ENCODE data around the gene WBP2. TPM values are rescaled to one million over a fixed set of nuclear protein-coding genes. Genes with fewer than 3 reads are reported as not detected.

The WBP2 gene
- total RNA-seq, 2 experiments from 2014 or later: 71.3 to 79.1 TPM

DNA sequence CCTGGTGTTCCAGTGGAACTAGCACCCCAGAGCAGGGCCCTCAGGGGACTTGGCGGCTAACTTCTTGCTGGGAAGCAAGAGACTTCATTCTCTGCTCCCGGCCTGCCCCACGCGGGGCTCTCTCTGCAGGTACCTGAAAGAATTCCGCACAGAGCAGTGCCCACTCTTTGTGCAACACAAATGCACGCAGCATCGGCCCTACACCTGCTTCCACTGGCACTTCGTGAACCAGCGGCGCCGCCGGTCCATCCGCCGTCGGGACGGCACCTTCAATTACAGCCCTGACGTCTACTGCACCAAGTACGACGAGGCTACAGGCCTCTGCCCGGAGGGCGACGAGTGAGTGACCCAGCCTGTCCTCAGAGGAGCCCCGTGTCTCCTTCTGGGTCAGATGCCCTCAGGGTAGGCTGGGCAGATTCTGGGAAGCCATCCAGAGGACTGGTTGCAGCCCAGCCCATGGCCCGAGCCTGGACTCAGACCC is 45.5 kb downstream of the WBP2 start:
- Mint-ChIP-seq H3K4me3 (no peak overlapping the region), H3K9me3 (ENCODE audit: low read depth) (no peaks in the 10 kb centered on the region), H3K36me3 (peaks cover 1% of the 10 kb centered on the region), H3K27me3 (no peaks in the 10 kb centered on the region), H3K27ac (no peak overlapping the region), H3K4me1 (no peaks in the 10 kb centered on the region)
- no peak for ATAC-seq
- no peak for DNase-seq
- CTCF ChIA-PET: no interaction called here

DNA sequence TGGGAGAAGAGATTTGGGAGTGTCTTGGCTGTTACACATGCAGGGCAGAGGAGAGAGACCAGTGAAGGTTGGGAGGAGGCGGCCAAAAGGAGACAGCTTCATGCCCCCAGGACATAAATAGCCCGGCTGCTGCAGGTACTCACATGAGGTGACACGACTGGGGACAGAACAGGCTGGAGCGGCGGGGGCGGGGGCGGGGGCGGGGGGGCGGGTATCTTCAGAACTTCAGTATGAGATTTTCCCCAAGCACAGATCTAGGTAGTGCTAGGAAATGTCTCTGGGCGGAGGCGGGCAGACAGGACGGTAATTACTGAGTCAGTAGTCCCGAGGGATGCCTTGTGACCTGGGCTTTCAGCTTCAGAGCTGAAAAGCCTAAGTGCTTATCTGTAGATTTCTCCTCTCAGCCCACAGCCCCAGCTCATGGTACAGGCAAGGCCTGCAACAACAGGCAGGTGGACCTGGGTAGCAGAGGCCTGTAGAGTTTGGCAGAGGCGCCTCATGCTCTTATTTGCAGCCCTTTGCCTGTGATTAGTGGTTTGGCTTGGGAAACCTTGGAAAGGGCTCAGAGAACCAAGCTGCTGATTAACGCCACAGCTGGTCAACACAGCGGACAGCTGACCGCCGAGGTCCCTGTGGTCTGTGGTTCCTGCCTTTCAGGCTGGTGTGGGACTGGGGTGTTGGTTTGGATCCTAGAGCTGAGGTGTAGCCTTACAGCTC is 46.1 kb downstream of the WBP2 start:
- ATAC-seq (no peak), DNase-seq (no peak)
- no peak overlapping the region for H3K4me3 Mint-ChIP-seq
- H3K27ac Mint-ChIP-seq: no peak overlapping the region
- peaks cover 1% of the 10 kb centered on the region for H3K4me1 Mint-ChIP-seq
- H3K27me3 Mint-ChIP-seq: no peaks in the 10 kb centered on the region
- no peaks in the 10 kb centered on the region for H3K36me3 Mint-ChIP-seq
- CTCF ChIA-PET: interaction anchor here (1.4 kb wide), 1 partner anchor 31 kb away, joined by 3 read pairs; no protein-coding TSS in a partner anchor
- no peaks in the 10 kb centered on the region for H3K9me3 Mint-ChIP-seq (ENCODE audit: low read depth)

DNA sequence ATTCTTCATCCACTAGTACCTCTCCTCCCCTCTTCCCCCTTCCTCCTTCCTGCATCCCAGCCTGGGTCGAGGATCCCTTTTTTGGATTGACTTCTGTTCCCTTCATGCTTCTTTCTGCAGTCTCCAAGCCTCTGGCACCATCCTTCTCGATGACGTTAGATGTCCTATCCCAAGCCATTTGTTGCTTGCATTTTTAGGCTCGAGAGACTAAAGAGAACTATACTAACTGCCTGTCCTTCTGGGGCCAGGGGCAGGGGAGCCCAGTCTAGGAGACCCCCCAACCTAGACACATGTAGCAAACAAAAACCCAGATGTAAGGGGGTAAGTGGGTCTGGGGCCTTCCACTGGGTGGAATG is 46.6 kb downstream of the WBP2 start:
- peak overlapping the region; percentile 72 for H3K27ac Mint-ChIP-seq

DNA sequence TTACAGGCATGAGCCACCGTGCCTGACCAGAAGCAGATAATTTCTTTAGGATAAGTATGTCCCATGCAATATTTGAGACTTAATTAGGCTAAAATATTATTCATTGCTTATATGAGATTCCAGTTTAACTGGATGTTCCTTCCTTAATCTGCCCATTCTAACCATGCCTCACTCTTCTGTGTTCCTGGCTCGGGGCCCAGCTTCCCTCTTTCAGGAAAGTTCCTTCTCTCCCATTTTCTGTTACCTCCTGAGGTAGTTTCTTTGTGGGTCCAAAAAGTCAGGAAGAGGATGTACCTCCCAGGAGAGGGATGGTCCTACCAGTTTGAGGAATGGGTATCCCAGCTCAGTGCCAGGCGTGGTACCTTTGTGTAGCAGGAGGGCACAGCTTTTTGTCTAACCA is 47.3 kb downstream of the WBP2 start:
- CTCF ChIA-PET: interaction anchor here (1.4 kb wide), 2 partner anchors 12 to 30 kb away, joined by 3 read pairs; no protein-coding TSS in a partner anchor
- no peak for ATAC-seq

More for the DNA sequence above, 46.6 kb downstream of the WBP2 start:
- no peaks in the 10 kb centered on the region for H3K27me3 Mint-ChIP-seq
- H3K4me1 Mint-ChIP-seq: peaks cover 6% of the 10 kb centered on the region
- H3K4me3 Mint-ChIP-seq: no peak overlapping the region
- DNase-seq (no peak), ATAC-seq (no peak)
- CTCF ChIA-PET: interaction anchor here (1.4 kb wide), 1 partner anchor 31 kb away, joined by 3 read pairs; no protein-coding TSS in a partner anchor
- H3K36me3 Mint-ChIP-seq: no peaks in the 10 kb centered on the region
- H3K9me3 Mint-ChIP-seq (ENCODE audit: low read depth): no peaks in the 10 kb centered on the region

GRCh38 chr17:75806822-75807500 is 48.2 kb downstream of the WBP2 start:
- Mint-ChIP-seq H3K9me3 (ENCODE audit: low read depth) (no peaks in the 10 kb centered on the region), H3K27ac (no peak overlapping the region), H3K27me3 (no peaks in the 10 kb centered on the region), H3K4me3 (no peak overlapping the region), H3K4me1 (peaks cover 11% of the 10 kb centered on the region), H3K36me3 (no peaks in the 10 kb centered on the region)
- DNase-seq: no peak
- ATAC-seq: no peak
- CTCF ChIA-PET: interaction anchor here (0.9 to 1.4 kb wide), 3 partner anchors 11 to 23 kb away, joined by 3 read pairs; no protein-coding TSS in a partner anchor

More for the DNA sequence above, 47.3 kb downstream of the WBP2 start:
- H3K27me3 Mint-ChIP-seq: no peaks in the 10 kb centered on the region
- no peak overlapping the region for H3K4me3 Mint-ChIP-seq
- H3K27ac Mint-ChIP-seq: no peak overlapping the region
- no peaks in the 10 kb centered on the region for H3K36me3 Mint-ChIP-seq
- DNase-seq: no peak
- no peaks in the 10 kb centered on the region for H3K9me3 Mint-ChIP-seq (ENCODE audit: low read depth)
- H3K4me1 Mint-ChIP-seq: peaks cover 11% of the 10 kb centered on the region

DNA sequence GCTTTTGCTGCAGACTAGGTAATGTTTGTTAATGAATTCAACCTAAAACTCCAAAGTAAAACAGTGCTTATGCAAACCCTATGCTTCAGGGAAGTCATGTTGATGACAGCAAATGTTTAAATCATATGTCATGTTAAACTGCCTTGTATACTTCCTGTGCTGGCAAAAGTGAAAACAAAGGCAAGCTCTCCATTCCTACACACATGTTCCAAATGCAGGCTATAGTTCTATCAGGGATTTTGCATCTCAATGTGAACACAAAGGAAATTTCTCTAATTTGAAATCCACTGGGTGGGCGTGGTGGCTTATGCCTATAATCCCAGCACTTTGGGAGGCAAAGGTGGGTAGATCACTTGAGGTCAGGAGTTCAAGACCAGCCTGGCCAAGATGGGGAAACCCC is 51.3 kb downstream of the WBP2 start:
- peaks cover 11% of the 10 kb centered on the region for H3K4me1 Mint-ChIP-seq
- H3K27ac Mint-ChIP-seq: peak overlapping the region; percentile 0
- no peaks in the 10 kb centered on the region for H3K27me3 Mint-ChIP-seq
- H3K36me3 Mint-ChIP-seq: peaks cover 3% of the 10 kb centered on the region
- H3K9me3 Mint-ChIP-seq (ENCODE audit: low read depth): no peaks in the 10 kb centered on the region
- DNase-seq: no peak
- ATAC-seq: no peak
- no peak overlapping the region for H3K4me3 Mint-ChIP-seq
- CTCF ChIA-PET: interaction anchor here (0.6 to 2.6 kb wide), 7 partner anchors 11 to 56 kb away, joined by 3 to 9 read pairs (median 4); partner anchors contain the start of gene GALK1

DNA sequence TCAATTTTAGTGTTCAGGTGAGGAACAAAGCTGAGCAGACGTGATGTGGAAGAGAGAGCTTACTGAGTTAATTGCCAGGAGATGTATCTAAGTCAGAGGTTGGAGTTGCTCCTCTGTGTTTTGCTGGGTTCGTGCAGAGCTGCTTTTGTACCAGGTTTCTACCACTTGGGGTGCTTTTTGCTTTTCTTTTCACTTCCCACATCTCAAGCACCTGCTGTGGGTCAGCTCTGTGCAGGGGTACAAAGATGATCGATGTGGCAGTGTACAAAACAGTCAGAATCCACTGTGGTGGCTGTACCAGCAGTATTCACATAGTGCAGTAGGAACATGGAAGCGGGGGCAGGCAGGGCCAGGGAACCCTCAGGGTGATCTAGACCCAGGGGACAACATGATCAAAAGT is 55.7 kb downstream of the WBP2 start:
- CTCF ChIA-PET: interaction anchor here (1.3 to 1.7 kb wide), 5 partner anchors 13 to 167 kb away, joined by 3 to 5 read pairs (median 3); no protein-coding TSS in a partner anchor
- no peak overlapping the region for H3K4me3 Mint-ChIP-seq
- DNase-seq (no peak), ATAC-seq (no peak)
- H3K27ac Mint-ChIP-seq: no peak overlapping the region
- H3K9me3 Mint-ChIP-seq (ENCODE audit: low read depth): no peaks in the 10 kb centered on the region
- peaks cover 17% of the 10 kb centered on the region for H3K36me3 Mint-ChIP-seq
- no peaks in the 10 kb centered on the region for H3K27me3 Mint-ChIP-seq
- H3K4me1 Mint-ChIP-seq: peaks cover 29% of the 10 kb centered on the region

- Mint-ChIP-seq H3K36me3 (peaks cover 31% of the 10 kb centered on the region), H3K4me1 (peaks cover 41% of the 10 kb centered on the region), H3K27ac (no peak overlapping the region), H3K27me3 (no peaks in the 10 kb centered on the region), H3K9me3 (ENCODE audit: low read depth) (no peaks in the 10 kb centered on the region), H3K4me3 (no peak overlapping the region)
- no peak for DNase-seq
- ATAC-seq: no peak
- CTCF ChIA-PET: interaction anchor here (1.0 to 2.5 kb wide), 10 partner anchors 9 to 59 kb away, joined by 3 to 10 read pairs (median 6); partner anchors contain the start of genes GALK1 and WBP2
Observed at GRCh38 chr17:75795820-75796607, 59.1 kb downstream of the WBP2 start.

Other genes with a start within 250 kb of the WBP2 start
- under 1 TPM in 1 of 2 experiments, not detected in 1; 0.15 TPM for gene SMIM5, start 221.9 kb downstream of the WBP2 start, total RNA-seq
- 10 to 100 TPM; 35.5 to 46.2 TPM for gene RECQL5, start 188.2 kb downstream of the WBP2 start, total RNA-seq
- gene SAP30BP, start 188.0 kb downstream of the WBP2 start, total RNA-seq: 100 to 1,000 TPM in 1 of 2 experiments, 10 to 100 TPM in 1; 100.0 to 106 TPM
- gene ITGB4, start 133.9 kb downstream of the WBP2 start, total RNA-seq: 1 to 10 TPM; 1.0 to 1.1 TPM
- 10 to 100 TPM; 46.1 to 53.7 TPM for gene GALK1, start 90.1 kb downstream of the WBP2 start, total RNA-seq
- gene UNK, start 70.5 kb downstream of the WBP2 start, total RNA-seq: 10 to 100 TPM; 32.8 to 33.1 TPM
- gene UNC13D, start 10.9 kb downstream of the WBP2 start, total RNA-seq: 100 to 1,000 TPM; 212 to 218 TPM
- 10 to 100 TPM; 13.4 to 24.3 TPM for gene TRIM47, start 23.2 kb upstream of the WBP2 start, total RNA-seq
- gene TRIM65, start 41.6 kb upstream of the WBP2 start, total RNA-seq: 10 to 100 TPM; 33.3 to 33.6 TPM
- 100 to 1,000 TPM; 115 to 139 TPM for gene MRPL38, start 49.5 kb upstream of the WBP2 start, total RNA-seq
- gene FBF1, start 85.7 kb upstream of the WBP2 start, total RNA-seq: 10 to 100 TPM; 26.6 to 36.7 TPM
- gene ACOX1, start 123.8 kb upstream of the WBP2 start, total RNA-seq: 10 to 100 TPM; 28.8 to 33.8 TPM
- gene TEN1, start 123.9 kb upstream of the WBP2 start, total RNA-seq: 10 to 100 TPM; 13.3 to 15.1 TPM
- gene CDK3, start 145.5 kb upstream of the WBP2 start, total RNA-seq: 1 to 10 TPM; 6.3 to 7.0 TPM
- gene EVPL, start 172.0 kb upstream of the WBP2 start, total RNA-seq: under 1 TPM in 1 of 2 experiments, not detected in 1; 0.03 TPM
- gene SRP68, start 217.2 kb upstream of the WBP2 start, total RNA-seq: 100 to 1,000 TPM in 1 of 2 experiments, 10 to 100 TPM in 1; 92.0 to 116 TPM
- gene GALR2, start 219.4 kb upstream of the WBP2 start, total RNA-seq: under 1 TPM; 0.29 to 0.47 TPM
- under 1 TPM; 0.26 to 0.87 TPM for gene ZACN, start 223.8 kb upstream of the WBP2 start, total RNA-seq
- gene EXOC7, start 248.5 kb upstream of the WBP2 start, total RNA-seq: 100 to 1,000 TPM; 132 to 137 TPM